ENCODE results near the gene CHSY1.

CHSY1 gene

GRCh38 chr15:101280007-101280406, 28.2 kb upstream of the CHSY1 start:
- H3K4me1 ChIP-seq (ENCODE audit: insufficient read depth, low read length) = no peaks in the 10 kb centered on the region
- no peak overlapping the region for H3K27ac ChIP-seq (ENCODE audit: low read length)
- no peaks in the 10 kb centered on the region for H3K27me3 ChIP-seq (ENCODE audit: insufficient read depth, low read length)
- H3K9me3 ChIP-seq (ENCODE audit: insufficient read depth, low read depth, low read length) = no peaks in the 10 kb centered on the region
- H3K9ac ChIP-seq (ENCODE audit: low read depth, low read length) = no peak overlapping the region
- no peak overlapping the region for H3K4me3 ChIP-seq (ENCODE audit: low read length)
- H3K36me3 ChIP-seq (ENCODE audit: insufficient read depth, low read depth, low read length) = peaks cover 59% of the 10 kb centered on the region

- no peaks in the 10 kb centered on the region for H3K9me3 ChIP-seq (ENCODE audit: insufficient read depth, low read depth, low read length)
- peaks cover 60% of the 10 kb centered on the region for H3K36me3 ChIP-seq (ENCODE audit: insufficient read depth, low read depth, low read length)
- peak overlapping the region; percentile 71; the same call in 1 of the 2 replicates for H3K9ac ChIP-seq (ENCODE audit: low read depth, low read length)
- H3K27me3 ChIP-seq (ENCODE audit: insufficient read depth, low read length) = no peaks in the 10 kb centered on the region
- no peaks in the 10 kb centered on the region for H3K4me1 ChIP-seq (ENCODE audit: insufficient read depth, low read length)
- no peak overlapping the region for H3K27ac ChIP-seq (ENCODE audit: low read length)
- peak overlapping the region; percentile 97 for H3K4me3 ChIP-seq (ENCODE audit: low read length)
These were observed 26.2 kb upstream of the CHSY1 start for GRCh38 chr15:101277943-101278564.

GRCh38 chr15:101277038-101277822, 25.4 kb upstream of the CHSY1 start, which contains the start of gene SELENOS:
TSS of gene SELENOS (minus strand) at chr15:101277485. CDS start at chr15:101277417, 68 bp downstream.
- Histone ChIP-seq H3K27me3 (ENCODE audit: insufficient read depth, low read length) (no peaks in the 10 kb centered on the region), H3K4me1 (ENCODE audit: insufficient read depth, low read length) (no peaks in the 10 kb centered on the region), H3K9ac (ENCODE audit: low read depth, low read length) (peak within 1 kb of the TSS; percentile 92), H3K4me3 (ENCODE audit: low read length) (peak within 1 kb of the TSS; percentile 97), H3K9me3 (ENCODE audit: insufficient read depth, low read depth, low read length) (no peaks in the 10 kb centered on the region), H3K27ac (ENCODE audit: low read length) (no peak within 1 kb of the TSS), H3K36me3 (ENCODE audit: insufficient read depth, low read depth, low read length) (peaks cover 60% of the 10 kb centered on the region)

- Histone ChIP-seq H3K36me3 (ENCODE audit: insufficient read depth, low read depth, low read length) (peaks cover 60% of the 10 kb centered on the region), H3K4me1 (ENCODE audit: insufficient read depth, low read length) (no peaks in the 10 kb centered on the region), H3K9ac (ENCODE audit: low read depth, low read length) (peak overlapping the region; percentile 92), H3K9me3 (ENCODE audit: insufficient read depth, low read depth, low read length) (no peaks in the 10 kb centered on the region), H3K27me3 (ENCODE audit: insufficient read depth, low read length) (no peaks in the 10 kb centered on the region), H3K27ac (ENCODE audit: low read length) (no peak overlapping the region), H3K4me3 (ENCODE audit: low read length) (peak overlapping the region; percentile 97)
These were observed 24.7 kb upstream of the CHSY1 start for GRCh38 chr15:101276501-101277037.

- Histone ChIP-seq H3K36me3 (ENCODE audit: insufficient read depth, low read depth, low read length) (peaks cover 62% of the 10 kb centered on the region), H3K9me3 (ENCODE audit: insufficient read depth, low read depth, low read length) (no peaks in the 10 kb centered on the region), H3K4me3 (ENCODE audit: low read length) (no peak overlapping the region), H3K27me3 (ENCODE audit: insufficient read depth, low read length) (no peaks in the 10 kb centered on the region), H3K4me1 (ENCODE audit: insufficient read depth, low read length) (no peaks in the 10 kb centered on the region), H3K9ac (ENCODE audit: low read depth, low read length) (no peak overlapping the region), H3K27ac (ENCODE audit: low read length) (no peak overlapping the region)
These were observed 23.2 kb upstream of the CHSY1 start for GRCh38 chr15:101275018-101275417.

GRCh38 chr15:101273534-101273933, 21.7 kb upstream of the CHSY1 start:
- H3K36me3 ChIP-seq (ENCODE audit: insufficient read depth, low read depth, low read length) = peaks cover 70% of the 10 kb centered on the region
- no peaks in the 10 kb centered on the region for H3K9me3 ChIP-seq (ENCODE audit: insufficient read depth, low read depth, low read length)
- H3K27ac ChIP-seq (ENCODE audit: low read length) = no peak overlapping the region
- no peak overlapping the region for H3K9ac ChIP-seq (ENCODE audit: low read depth, low read length)
- no peak overlapping the region for H3K4me3 ChIP-seq (ENCODE audit: low read length)
- H3K27me3 ChIP-seq (ENCODE audit: insufficient read depth, low read length) = no peaks in the 10 kb centered on the region
- H3K4me1 ChIP-seq (ENCODE audit: insufficient read depth, low read length) = no peaks in the 10 kb centered on the region

- H3K27ac ChIP-seq (ENCODE audit: low read length) = no peak overlapping the region
- no peak overlapping the region for H3K4me3 ChIP-seq (ENCODE audit: low read length)
- H3K9me3 ChIP-seq (ENCODE audit: insufficient read depth, low read depth, low read length) = no peaks in the 10 kb centered on the region
- no peak overlapping the region for H3K9ac ChIP-seq (ENCODE audit: low read depth, low read length)
- H3K27me3 ChIP-seq (ENCODE audit: insufficient read depth, low read length) = no peaks in the 10 kb centered on the region
- H3K4me1 ChIP-seq (ENCODE audit: insufficient read depth, low read length) = no peaks in the 10 kb centered on the region
- H3K36me3 ChIP-seq (ENCODE audit: insufficient read depth, low read depth, low read length) = peaks cover 70% of the 10 kb centered on the region
These were observed 20.7 kb upstream of the CHSY1 start for GRCh38 chr15:101272584-101272983.

- Histone ChIP-seq H3K27ac (ENCODE audit: low read length) (no peak overlapping the region), H3K4me3 (ENCODE audit: low read length) (no peak overlapping the region), H3K9ac (ENCODE audit: low read depth, low read length) (no peak overlapping the region), H3K36me3 (ENCODE audit: insufficient read depth, low read depth, low read length) (peaks cover 58% of the 10 kb centered on the region), H3K9me3 (ENCODE audit: insufficient read depth, low read depth, low read length) (no peaks in the 10 kb centered on the region), H3K4me1 (ENCODE audit: insufficient read depth, low read length) (0 out of 2 replicates have a peak, but pooled peaks cover 4% of the 10 kb centered on the region), H3K27me3 (ENCODE audit: insufficient read depth, low read length) (no peaks in the 10 kb centered on the region)
These were observed 17.8 kb upstream of the CHSY1 start for GRCh38 chr15:101269479-101270223.

GRCh38 chr15:101267320-101268104, 15.7 kb upstream of the CHSY1 start:
- Histone ChIP-seq H3K9ac (ENCODE audit: low read depth, low read length) (no peak overlapping the region), H3K4me3 (ENCODE audit: low read length) (no peak overlapping the region)

GRCh38 chr15:101266787-101267186, 14.9 kb upstream of the CHSY1 start:
- H3K9me3 ChIP-seq (ENCODE audit: insufficient read depth, low read depth, low read length) = no peaks in the 10 kb centered on the region
- no peak overlapping the region for H3K27ac ChIP-seq (ENCODE audit: low read length)
- H3K27me3 ChIP-seq (ENCODE audit: insufficient read depth, low read length) = no peaks in the 10 kb centered on the region

More at GRCh38 chr15:101267320-101268104, 15.7 kb upstream of the CHSY1 start:
- H3K27me3 ChIP-seq (ENCODE audit: insufficient read depth, low read length) = no peaks in the 10 kb centered on the region
- H3K36me3 ChIP-seq (ENCODE audit: insufficient read depth, low read depth, low read length) = peaks cover 37% of the 10 kb centered on the region
- H3K4me1 ChIP-seq (ENCODE audit: insufficient read depth, low read length) = 0 out of 2 replicates have a peak, but pooled peaks cover 4% of the 10 kb centered on the region
- H3K27ac ChIP-seq (ENCODE audit: low read length) = no peak overlapping the region
- H3K9me3 ChIP-seq (ENCODE audit: insufficient read depth, low read depth, low read length) = no peaks in the 10 kb centered on the region

GRCh38 chr15:101266034-101266433, 14.2 kb upstream of the CHSY1 start:
- Histone ChIP-seq H3K9me3 (ENCODE audit: insufficient read depth, low read depth, low read length) (no peaks in the 10 kb centered on the region), H3K27me3 (ENCODE audit: insufficient read depth, low read length) (no peaks in the 10 kb centered on the region), H3K27ac (ENCODE audit: low read length) (no peak overlapping the region), H3K9ac (ENCODE audit: low read depth, low read length) (no peak overlapping the region), H3K4me3 (ENCODE audit: low read length) (no peak overlapping the region), H3K4me1 (ENCODE audit: insufficient read depth, low read length) (0 out of 2 replicates have a peak, but pooled peaks cover 4% of the 10 kb centered on the region), H3K36me3 (ENCODE audit: insufficient read depth, low read depth, low read length) (peaks cover 22% of the 10 kb centered on the region)

More at GRCh38 chr15:101266787-101267186, 14.9 kb upstream of the CHSY1 start:
- H3K4me1 ChIP-seq (ENCODE audit: insufficient read depth, low read length) = 0 out of 2 replicates have a peak, but pooled peaks cover 4% of the 10 kb centered on the region
- H3K36me3 ChIP-seq (ENCODE audit: insufficient read depth, low read depth, low read length) = peaks cover 29% of the 10 kb centered on the region
- no peak overlapping the region for H3K4me3 ChIP-seq (ENCODE audit: low read length)
- H3K9ac ChIP-seq (ENCODE audit: low read depth, low read length) = no peak overlapping the region

All from iPS-20b (cell line).